SU-DHL-6 (cell line): ENCODE measurements around the gene COL13A1.

Experiments
- H2AFZ ChIP-seq: fragments of 200-600 bp; sonication (generic); 2 replicates; pipeline ENCODE4 v1.6.1; 2014; ENCODE audit warnings: low read depth, mild to moderate bottlenecking, moderate library complexity, mixed read lengths, antibody characterized with exemption, low read length; ENCODE audit not compliant: severe bottlenecking
- H3F3A ChIP-seq: fragments of 200-600 bp; shearing (Covaris generic); 2 replicates; pipeline ENCODE4 v1.6.0; 2016; ENCODE audit warnings: antibody characterized with exemption, mild to moderate bottlenecking; ENCODE audit not compliant: insufficient read depth
- H3K27ac ChIP-seq: fragments of 200-600 bp; sonication (generic); 2 replicates; pipeline ENCODE4 v1.5.1; 2016; ENCODE audit warnings: low read depth, mild to moderate bottlenecking, low read length, moderate library complexity, mixed read lengths
- H3K27me3 ChIP-seq: fragments of 200-600 bp; sonication (generic), shearing (Covaris generic); 2 replicates; pipeline ENCODE4 v1.6.0; 2014; ENCODE audit warnings: mild to moderate bottlenecking, low read length
- H3K36me3 ChIP-seq: fragments of 200-600 bp; sonication (generic); 2 replicates; pipeline ENCODE4 v1.6.1; 2014; ENCODE audit warnings: mild to moderate bottlenecking, low read length, mixed read lengths
- H3K4me2 ChIP-seq: fragments of 300-600, 200-600 bp; shearing (Covaris generic), sonication (generic); 2 replicates; pipeline ENCODE4 v1.6.0; 2014; ENCODE audit warnings: low read length, low read depth, mild to moderate bottlenecking; ENCODE audit not compliant: poor library complexity, severe bottlenecking
- H3K4me3 ChIP-seq: fragments of 200-600 bp; sonication (generic); 2 replicates; pipeline ENCODE4 v1.5.1; 2014; ENCODE audit warnings: antibody characterized with exemption, low read length, mild to moderate bottlenecking, mixed read lengths; ENCODE audit not compliant: insufficient read depth, poor library complexity, severe bottlenecking
- H3K79me2 ChIP-seq: fragments of 200-600 bp; sonication (generic); 2 replicates; pipeline ENCODE4 v1.6.1; 2014; ENCODE audit warnings: mild to moderate bottlenecking, low read length, moderate library complexity; ENCODE audit not compliant: insufficient read depth
- H3K9ac ChIP-seq: fragments of 200-600 bp; sonication (generic); 2 replicates; pipeline ENCODE4 v1.7.0; 2014; ENCODE audit warnings: mild to moderate bottlenecking, low read length
- H3K9me2 ChIP-seq: fragments of 200-600 bp; sonication (generic); replicated peaks from 2 replicates; pipeline ENCODE4 v1.6.1; 2014; ENCODE audit warnings: low read length; ENCODE audit not compliant: insufficient read depth
- H3K9me3 ChIP-seq: fragments of 200-600 bp; sonication (generic); 2 replicates; pipeline ENCODE4 v1.6.1; 2014; ENCODE audit warnings: low read length, mixed read lengths; ENCODE audit not compliant: insufficient read depth
- H4K20me1 ChIP-seq: fragments of 200-600 bp; sonication (generic); 2 replicates; pipeline ENCODE4 v1.6.1; 2014; ENCODE audit warnings: low read depth, mild to moderate bottlenecking, antibody characterized with exemption, low read length, moderate library complexity, mixed read lengths
- EZH2phosphoT487 ChIP-seq: fragments of 200-600 bp; sonication (generic), shearing (Covaris generic); conservative IDR thresholded peaks from 2 replicates; pipeline ENCODE4 v1.6.1; 2018; ENCODE audit warnings: mild to moderate bottlenecking, antibody characterized with exemption, low read length, moderate library complexity, mixed read lengths
- TF ChIP-seq, protein P1 (sequence below): fragments of 200-600 bp; sonication (generic); IDR thresholded peaks from one replicate; pipeline ENCODE4 v1.5.1; 2017; ENCODE audit warnings: antibody characterized with exemption, mild to moderate bottlenecking, low read length, moderate library complexity; ENCODE audit not compliant: insufficient read depth, poor library complexity, severe bottlenecking

The COL13A1 gene

DNA sequence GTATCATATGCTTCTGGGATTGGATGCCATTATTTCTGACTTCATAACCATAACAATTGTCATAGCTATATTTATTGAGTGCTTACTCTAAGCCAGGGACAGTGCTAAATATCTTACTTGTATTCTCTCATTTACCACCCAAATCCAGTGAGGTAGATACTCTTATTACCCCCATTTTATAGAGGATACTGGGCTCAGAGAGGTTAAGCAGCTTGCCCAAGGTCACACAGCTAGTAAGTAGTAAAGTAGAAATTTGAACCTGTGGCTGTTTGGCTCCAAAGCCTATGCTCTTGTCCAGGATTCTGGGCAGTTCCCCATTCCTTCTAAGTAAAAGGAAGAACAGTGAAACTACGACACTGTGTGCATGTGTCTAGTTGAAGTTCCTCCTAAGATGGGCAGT, 56.5 kb downstream of the COL13A1 start:
- H3K4me3 ChIP-seq: no peak overlapping the region
- no peaks in the 10 kb centered on the region for H4K20me1 ChIP-seq
- no peaks in the 10 kb centered on the region for H3K9me2 ChIP-seq
- no peak overlapping the region for H3K4me2 ChIP-seq
- no peak overlapping the region for H3K9ac ChIP-seq
- H3K27me3 ChIP-seq: no peaks in the 10 kb centered on the region
- no peak overlapping the region for H3K27ac ChIP-seq
- no peaks in the 10 kb centered on the region for H3F3A ChIP-seq
- no peak for TF ChIP-seq EZH2phosphoT487
- TF ChIP-seq, protein P1, sequence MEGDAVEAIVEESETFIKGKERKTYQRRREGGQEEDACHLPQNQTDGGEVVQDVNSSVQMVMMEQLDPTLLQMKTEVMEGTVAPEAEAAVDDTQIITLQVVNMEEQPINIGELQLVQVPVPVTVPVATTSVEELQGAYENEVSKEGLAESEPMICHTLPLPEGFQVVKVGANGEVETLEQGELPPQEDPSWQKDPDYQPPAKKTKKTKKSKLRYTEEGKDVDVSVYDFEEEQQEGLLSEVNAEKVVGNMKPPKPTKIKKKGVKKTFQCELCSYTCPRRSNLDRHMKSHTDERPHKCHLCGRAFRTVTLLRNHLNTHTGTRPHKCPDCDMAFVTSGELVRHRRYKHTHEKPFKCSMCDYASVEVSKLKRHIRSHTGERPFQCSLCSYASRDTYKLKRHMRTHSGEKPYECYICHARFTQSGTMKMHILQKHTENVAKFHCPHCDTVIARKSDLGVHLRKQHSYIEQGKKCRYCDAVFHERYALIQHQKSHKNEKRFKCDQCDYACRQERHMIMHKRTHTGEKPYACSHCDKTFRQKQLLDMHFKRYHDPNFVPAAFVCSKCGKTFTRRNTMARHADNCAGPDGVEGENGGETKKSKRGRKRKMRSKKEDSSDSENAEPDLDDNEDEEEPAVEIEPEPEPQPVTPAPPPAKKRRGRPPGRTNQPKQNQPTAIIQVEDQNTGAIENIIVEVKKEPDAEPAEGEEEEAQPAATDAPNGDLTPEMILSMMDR: no peak
- H3K36me3 ChIP-seq: no peaks in the 10 kb centered on the region
- H3K79me2 ChIP-seq: no peaks in the 10 kb centered on the region
- H3K9me3 ChIP-seq: no peaks in the 10 kb centered on the region
- H2AFZ ChIP-seq: no peak overlapping the region

DNA sequence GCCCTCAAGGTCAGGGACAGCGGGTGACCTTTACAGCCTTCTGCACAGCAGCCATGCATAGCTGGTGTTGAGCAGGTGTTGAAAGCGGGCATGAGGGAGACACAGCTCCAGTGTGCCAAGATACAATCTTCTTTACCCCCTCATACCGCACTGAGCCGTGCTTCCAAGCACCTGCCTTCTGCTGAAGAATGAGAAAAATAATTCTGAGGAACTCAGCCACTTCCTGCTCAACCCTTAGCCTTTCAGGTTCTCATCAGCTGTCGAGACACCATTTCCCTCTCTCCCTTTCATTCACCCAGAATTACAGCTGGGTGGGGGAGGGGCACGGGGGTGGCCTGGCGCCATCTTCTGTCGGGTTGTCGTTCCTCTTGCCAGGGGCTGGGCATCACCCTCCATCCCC, 58.6 kb downstream of the COL13A1 start:
- H3K79me2 ChIP-seq: no peaks in the 10 kb centered on the region
- no peak overlapping the region for H2AFZ ChIP-seq
- no peaks in the 10 kb centered on the region for H4K20me1 ChIP-seq
- TF ChIP-seq EZH2phosphoT487: no peak
- TF ChIP-seq, protein P1: no peak
- H3K9me3 ChIP-seq: no peaks in the 10 kb centered on the region
- no peak overlapping the region for H3K9ac ChIP-seq
- H3K4me2 ChIP-seq: no peak overlapping the region
- no peak overlapping the region for H3K4me3 ChIP-seq
- no peaks in the 10 kb centered on the region for H3F3A ChIP-seq
- H3K36me3 ChIP-seq: no peaks in the 10 kb centered on the region
- H3K27me3 ChIP-seq: no peaks in the 10 kb centered on the region
- no peaks in the 10 kb centered on the region for H3K9me2 ChIP-seq
- H3K27ac ChIP-seq: no peak overlapping the region

DNA sequence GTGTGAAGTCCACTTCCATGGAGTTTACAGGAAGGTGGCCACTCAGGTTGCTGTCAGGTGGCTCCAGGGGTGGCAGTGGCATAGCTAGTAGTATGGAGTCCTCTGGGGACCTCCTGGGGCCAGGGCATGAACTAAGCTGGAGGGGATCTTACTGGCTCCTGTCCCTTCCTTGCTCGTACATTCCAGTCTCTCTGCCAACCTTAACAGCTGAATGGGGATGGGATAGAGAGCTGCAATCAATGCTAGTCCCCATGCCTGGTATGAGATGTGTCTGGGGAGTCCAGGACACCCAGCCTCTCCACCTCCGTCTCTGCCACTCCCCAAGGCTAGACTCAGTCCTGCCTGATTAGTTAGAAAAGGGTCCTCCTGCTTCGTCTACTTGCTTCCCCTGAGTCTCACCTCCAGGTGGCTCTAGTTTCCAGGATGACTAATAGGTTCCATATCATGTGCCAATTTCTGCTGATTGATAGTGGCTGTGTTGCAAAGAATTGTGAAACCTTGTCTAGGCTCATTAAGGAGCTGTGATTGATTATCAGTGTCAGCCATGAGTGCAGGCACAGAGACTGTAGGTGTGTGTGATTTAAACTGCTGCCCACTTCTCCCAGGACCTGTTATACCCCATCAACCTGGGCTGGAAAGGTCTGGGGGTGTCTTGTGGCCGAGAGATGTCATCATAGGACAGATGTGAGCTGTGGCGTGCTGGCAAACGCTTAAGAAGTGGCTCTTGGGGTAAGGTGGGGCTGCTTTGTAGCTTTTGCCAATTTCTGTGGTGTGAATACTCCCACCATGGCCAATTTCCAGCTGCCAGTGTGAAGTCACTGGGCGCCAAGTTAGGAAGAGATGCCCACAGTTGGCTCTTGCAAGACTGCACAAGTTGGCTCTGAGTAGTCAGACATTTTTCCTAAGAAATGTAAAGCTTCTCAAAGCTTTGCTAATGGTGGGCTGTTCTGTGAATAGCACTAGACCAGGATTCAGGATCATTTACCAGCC, 59.8 kb downstream of the COL13A1 start:
- Histone ChIP-seq H3K27me3 (no peaks in the 10 kb centered on the region), H3K36me3 (no peaks in the 10 kb centered on the region), H3K9me3 (no peaks in the 10 kb centered on the region), H3K4me3 (no peak overlapping the region), H3K27ac (no peak overlapping the region), H2AFZ (no peak overlapping the region), H3K4me2 (no peak overlapping the region), H3K79me2 (no peaks in the 10 kb centered on the region), H4K20me1 (no peaks in the 10 kb centered on the region), H3K9ac (no peak overlapping the region), H3F3A (no peaks in the 10 kb centered on the region), H3K9me2 (no peaks in the 10 kb centered on the region)
- TF ChIP-seq, protein P1: no peak
- TF ChIP-seq EZH2phosphoT487: no peak
